SW 1271 (cell line): ENCODE measurements around the gene ZCCHC10.
"Not testable (repeated sequence)": the region's sequence is repeated elsewhere in the genome, so short reads cannot be mapped to it uniquely, and the experiment has no call there.

Experiments
- DNase-seq, 2 experiments: peaks; one replicate each; lab custom pipeline; 2025; lab: John Stamatoyannopoulos, UW

Gene ZCCHC10

GRCh38 chr5:133025804-133026663 lies at the start of gene ZCCHC10:
Gene ZCCHC10 (minus strand): TSS chr5:133026549. CDS start chr5:133026537, 12 bp downstream.
- peak; percentile 93 to 96 for DNase-seq

GRCh38 chr5:133075572-133076536 lies 49.5 kb upstream of the ZCCHC10 start:
- no peak for DNase-seq

GRCh38 chr5:133072021-133072420 lies 45.7 kb upstream of the ZCCHC10 start:
- no peak for DNase-seq

- DNase-seq = no peak
Measured at GRCh38 chr5:133066045-133066444, 39.7 kb upstream of the ZCCHC10 start.

- no peak for DNase-seq
Measured at GRCh38 chr5:133065471-133065870, 39.1 kb upstream of the ZCCHC10 start.

- DNase-seq = no peak
Measured at GRCh38 chr5:133063965-133064364, 37.6 kb upstream of the ZCCHC10 start.

- DNase-seq = no peak
Measured at GRCh38 chr5:133062276-133062675, 35.9 kb upstream of the ZCCHC10 start.

GRCh38 chr5:133059621-133060020 lies 33.3 kb upstream of the ZCCHC10 start:
- DNase-seq = no peak

- no peak for DNase-seq
Measured at GRCh38 chr5:133056891-133057290, 30.5 kb upstream of the ZCCHC10 start.

GRCh38 chr5:133054697-133055471 lies 28.5 kb upstream of the ZCCHC10 start:
- DNase-seq = no peak

GRCh38 chr5:133053448-133053847 lies 27.1 kb upstream of the ZCCHC10 start:
- no peak for DNase-seq

- DNase-seq = peak; percentile 41 to 56
Measured at GRCh38 chr5:133052317-133053175, 26.2 kb upstream of the ZCCHC10 start.

GRCh38 chr5:133051542-133052316 lies 25.4 kb upstream of the ZCCHC10 start, which contains the start of gene HSPA4:
Gene HSPA4 (plus strand): TSS chr5:133052013. CDS start chr5:133052251, 238 bp downstream.
- DNase-seq = peak; percentile 98 to 99

- DNase-seq = no peak
Measured at GRCh38 chr5:133051061-133051541, 24.8 kb upstream of the ZCCHC10 start.

- no peak for DNase-seq
Measured at GRCh38 chr5:133050521-133050920, 24.2 kb upstream of the ZCCHC10 start.

- DNase-seq = no peak
Measured at GRCh38 chr5:133049726-133050048, 23.3 kb upstream of the ZCCHC10 start.

GRCh38 chr5:133048993-133049725 lies 22.8 kb upstream of the ZCCHC10 start:
- DNase-seq = no peak

- no peak for DNase-seq
Measured at GRCh38 chr5:133047404-133047803, 21.1 kb upstream of the ZCCHC10 start.

- not testable (repeated sequence) for DNase-seq
Measured at GRCh38 chr5:133046560-133046959, 20.2 kb upstream of the ZCCHC10 start.
